Erythroblast (primary cell): ENCODE results near the gene GOLGA6C.

Source experiments
- GATA1 ChIP-seq: IDR thresholded peaks from 2 replicates; pipeline ENCODE4 v1.6.1; 2011; ENCODE audit warnings: low read depth, mild to moderate bottlenecking, control low read depth, low read length, moderate library complexity
- POLR2A ChIP-seq: IDR thresholded peaks from 2 replicates; pipeline ENCODE4 v1.6.1; 2011; ENCODE audit warnings: mild to moderate bottlenecking, low read length

DNA sequence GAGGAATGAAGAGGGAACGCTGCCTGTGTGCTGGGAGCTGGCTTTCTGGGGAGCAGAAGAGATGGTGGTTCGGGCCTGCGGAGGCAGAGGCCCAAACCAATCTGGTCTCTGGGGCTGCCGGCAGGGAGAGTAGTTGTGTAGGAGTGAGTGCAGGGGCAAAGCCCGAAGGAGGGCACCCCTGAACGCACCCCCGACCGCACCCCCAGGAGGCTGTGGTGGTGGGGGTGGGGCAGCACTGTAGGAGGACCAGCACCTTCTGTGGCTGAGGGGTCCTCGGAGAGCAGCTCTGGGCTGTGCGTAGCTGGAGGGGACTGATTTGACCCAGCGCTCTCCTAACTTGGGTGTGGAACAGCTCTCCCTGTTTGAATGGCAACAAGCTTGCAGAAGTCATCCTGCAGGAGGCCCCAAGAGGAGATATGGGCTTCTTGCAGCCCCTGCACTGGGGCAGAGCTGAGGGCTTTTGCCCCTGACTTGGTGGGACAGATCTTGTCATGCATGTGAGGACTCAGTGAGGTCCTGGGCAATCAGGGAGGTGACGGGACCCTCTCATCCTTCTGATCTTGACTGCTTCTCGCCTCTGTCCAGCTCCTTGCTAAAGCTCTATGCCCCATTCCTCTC lies 30.4 kb upstream of the GOLGA6C start:
- TF ChIP-seq POLR2A, result no peak
- TF ChIP-seq GATA1, result no peak
